ENCODE measurements around the gene SPATA31E1.
"Not testable (repeated sequence)": the region's sequence is repeated elsewhere in the genome, so short reads cannot be mapped to it uniquely, and the experiment has no call there.

Gene SPATA31E1

DNA sequence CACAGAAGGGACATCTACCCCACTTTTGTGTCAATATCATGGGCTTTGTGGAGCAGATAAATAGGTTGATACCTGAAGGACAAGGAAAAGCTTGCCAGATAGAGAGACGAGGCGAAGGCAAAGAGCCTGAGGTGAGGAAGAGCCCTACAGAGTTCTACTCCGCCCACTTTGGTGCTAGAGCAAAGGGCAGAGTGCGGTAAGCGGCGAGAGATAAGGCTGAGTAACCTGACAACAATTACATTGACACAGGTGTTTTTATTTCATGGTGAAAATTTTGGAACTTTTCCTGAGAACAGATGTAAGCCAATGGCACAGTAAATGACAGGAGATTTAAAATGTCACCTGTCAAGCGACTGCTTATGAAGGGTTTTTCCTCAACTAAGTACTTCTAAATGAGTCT, 51.8 kb downstream of the SPATA31E1 start:
- DNase-seq (ENCODE audit: low spot score), result not testable (repeated sequence)

DNA sequence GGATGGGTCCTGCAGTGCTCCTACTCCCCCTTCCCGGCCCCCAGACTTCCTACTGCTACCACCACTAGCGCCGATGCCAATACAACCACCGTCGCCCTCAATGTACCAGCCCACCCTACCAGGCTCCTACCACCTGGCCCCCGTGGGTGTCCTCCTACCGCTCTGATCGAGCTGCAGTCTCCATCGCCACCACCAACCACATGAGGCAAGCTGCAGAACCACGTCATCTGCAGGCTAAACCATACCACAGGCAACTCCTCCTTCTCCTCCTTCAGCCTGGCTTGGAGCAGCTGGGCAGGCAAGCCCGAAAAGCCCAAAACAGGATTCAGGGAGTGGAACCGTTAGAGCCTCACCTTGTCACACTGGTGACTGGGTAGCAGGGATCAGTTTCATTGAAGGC, 54.7 kb downstream of the SPATA31E1 start:
- DNase-seq (ENCODE audit: low spot score), result not testable (repeated sequence)

DNA sequence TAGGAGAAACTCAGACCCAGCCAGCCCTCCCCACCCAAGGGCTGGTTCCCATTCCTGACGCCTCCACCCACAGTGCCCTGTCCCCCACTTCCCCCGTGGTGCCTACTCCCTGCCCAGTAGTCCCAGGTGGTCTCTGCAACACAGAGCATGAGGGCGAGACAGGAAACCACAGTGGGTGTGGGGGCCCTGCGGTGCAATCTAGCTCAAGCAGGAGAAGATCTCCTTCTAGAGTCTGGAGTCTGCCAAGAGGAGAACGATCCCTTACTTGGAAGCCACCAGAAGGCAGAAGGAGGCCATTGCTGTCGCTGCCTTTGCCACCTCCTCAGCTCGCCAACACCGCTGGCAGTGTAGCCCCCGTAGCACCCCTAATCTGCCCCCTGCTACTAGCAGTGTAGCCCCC, 55.2 kb downstream of the SPATA31E1 start:
- DNase-seq (ENCODE audit: low spot score), result not testable (repeated sequence)

DNA sequence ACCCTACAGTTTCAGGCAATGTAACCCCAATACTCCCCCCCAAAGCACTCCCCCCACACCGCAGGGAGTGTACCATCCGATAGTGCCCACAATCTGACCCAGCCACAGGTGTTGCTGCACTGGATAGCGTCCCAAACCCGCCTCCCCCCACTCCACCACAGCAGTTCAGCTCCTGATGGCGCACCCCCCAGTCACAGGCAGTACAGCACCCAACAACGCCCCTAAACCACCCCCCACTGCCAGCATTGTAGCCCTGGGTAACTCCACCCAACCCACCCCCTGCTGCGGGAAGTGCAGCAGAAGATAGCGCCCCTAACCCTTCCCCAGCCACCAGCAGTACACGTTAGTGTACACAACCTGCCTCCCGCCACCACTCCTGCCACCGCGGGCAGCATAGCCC, 55.7 kb downstream of the SPATA31E1 start:
- not testable (repeated sequence) for DNase-seq (ENCODE audit: low spot score)
